Cardiac fibroblast (primary cell): ENCODE results near the gene RMI1.
"Not testable (repeated sequence)": the region's sequence is repeated elsewhere in the genome, so short reads cannot be mapped to it uniquely, and the experiment has no call there.

Experiments used
- DNase-seq, 2 donors: peaks; one replicate each; pipeline versions ENCODE4 v3.0.0 to v3.0.0-alpha.2; 2010; ENCODE audit warnings: low read depth in 2 of 2
- H3K4me3 ChIP-seq, 2 donors: replicated peaks in 1 of 2; 1 replicate in 1 of 2; 2 replicates in 1 of 2; pipeline ENCODE4 v1.5.1; 2011; ENCODE audit warnings: low read depth in 2 of 2, low read length in 2 of 2, mild to moderate bottlenecking in 2 of 2, moderate library complexity in 1 of 2
- CTCF ChIP-seq: IDR thresholded peaks from one replicate; pipeline ENCODE4 v1.5.1; 2011; ENCODE audit warnings: low read depth, mild to moderate bottlenecking, low read length, inconsistent platforms

RMI1 gene

GRCh38 chr9:84001621-84002020 is 21.0 kb downstream of the RMI1 start:
- no peak for DNase-seq
- TF ChIP-seq CTCF: no peak
- H3K4me3 ChIP-seq: no peak overlapping the region

GRCh38 chr9:84002344-84002743 is 21.7 kb downstream of the RMI1 start:
- DNase-seq: peak; percentile 12 to 29
- no peak overlapping the region for H3K4me3 ChIP-seq
- TF ChIP-seq CTCF: no peak

GRCh38 chr9:84003246-84003645 is 22.6 kb downstream of the RMI1 start:
- no peak for TF ChIP-seq CTCF
- H3K4me3 ChIP-seq: no peak overlapping the region
- no peak for DNase-seq

GRCh38 chr9:84007662-84008061 is 27.1 kb downstream of the RMI1 start:
- DNase-seq: no peak
- no peak overlapping the region for H3K4me3 ChIP-seq
- TF ChIP-seq CTCF: no peak

GRCh38 chr9:84024041-84024575 is 43.5 kb downstream of the RMI1 start:
- no peak for TF ChIP-seq CTCF
- DNase-seq: no peak
- no peak overlapping the region for H3K4me3 ChIP-seq

GRCh38 chr9:84027201-84027600 is 46.6 kb downstream of the RMI1 start:
- DNase-seq: no peak
- no peak overlapping the region for H3K4me3 ChIP-seq
- TF ChIP-seq CTCF: no peak

GRCh38 chr9:84031534-84031933 is 50.9 kb downstream of the RMI1 start:
- no peak for TF ChIP-seq CTCF
- no peak overlapping the region for H3K4me3 ChIP-seq
- DNase-seq: no peak

GRCh38 chr9:84041857-84042256 is 61.3 kb downstream of the RMI1 start:
- H3K4me3 ChIP-seq, DNase-seq: not testable (repeated sequence)
